Urinary bladder (tissue), 4 donors: Measurements from ENCODE around the gene ITPR2. TPM values are rescaled to one million over a fixed set of nuclear protein-coding genes. Genes with fewer than 3 reads are reported as not detected.
"Not testable (repeated sequence)": the region's sequence is repeated elsewhere in the genome, so short reads cannot be mapped to it uniquely, and the experiment has no call there.

Source experiments
- DNase-seq: peaks from one replicate; pipeline ENCODE4 v3.0.0-alpha.2; 2015; ENCODE audit errors: extremely low spot score
- H3K27ac ChIP-seq: one replicate; pipeline ENCODE4 v1.5.1; 2013; ENCODE audit warnings: low read depth, mild to moderate bottlenecking, moderate library complexity
- H3K36me3 ChIP-seq: one replicate; pipeline ENCODE4 v1.6.1; 2013; ENCODE audit warnings: mild to moderate bottlenecking, moderate library complexity; ENCODE audit not compliant: insufficient read depth
- H3K4me1 ChIP-seq: one replicate; pipeline ENCODE4 v1.6.1; 2013; ENCODE audit warnings: mild to moderate bottlenecking, moderate library complexity; ENCODE audit not compliant: insufficient read depth
- H3K4me3 ChIP-seq: one replicate; pipeline ENCODE4 v1.5.1; 2013; ENCODE audit warnings: low read depth, low read length
- WGBS: extraction: QIAGEN DNeasy Blood & Tissue Kit; methylation state at CpG from one replicate; pipeline ENCODE4 v1.1.7; 2013; 5-methylcytosine and 5-hydroxymethylcytosine counted together
- polyA plus RNA-seq: library from polyadenylated mRNA; stranded (reverse); fragments of 200-250 nt; gene quantifications from one replicate; pipeline ENCODE4 v1.2.3, GENCODE V29; 2013
- total RNA-seq: library from RNA; depleted of rRNA; stranded (reverse); fragments of >200 nt; gene quantifications from one replicate; pipeline ENCODE4 v1.2.3, GENCODE V29; 2014
- donor health status: healthy with polysubstance abuse.
- donor health status: healthy.

ITPR2 gene
- total and polyA plus RNA-seq, 2 donors: 5.6 to 48.2 TPM

DNA sequence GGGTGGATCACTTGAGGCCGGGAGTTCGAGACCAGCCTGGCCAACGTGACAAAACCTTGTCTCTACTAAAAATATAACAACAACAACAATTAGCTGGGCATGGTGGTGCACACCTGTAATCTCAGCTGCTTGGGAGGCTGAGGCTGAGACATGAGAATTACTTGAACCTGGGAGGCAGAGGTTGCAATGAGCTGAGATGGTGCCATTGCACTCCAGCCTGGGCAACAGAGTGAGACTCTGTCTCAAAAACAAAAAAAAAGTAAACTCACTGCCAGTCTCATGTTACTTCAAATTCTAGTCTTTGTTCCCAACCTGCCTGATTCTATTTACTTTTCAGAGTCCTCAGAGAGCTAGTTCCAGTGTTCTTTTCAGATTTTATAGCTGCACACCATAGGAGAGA lies 29.8 kb upstream of the ITPR2 start:
- not testable (repeated sequence) for DNase-seq, H3K36me3 ChIP-seq, H3K4me1 ChIP-seq, H3K27ac ChIP-seq, H3K4me3 ChIP-seq
- WGBS: 97% methylated on average over 3 of the region's 3 CpGs

DNA sequence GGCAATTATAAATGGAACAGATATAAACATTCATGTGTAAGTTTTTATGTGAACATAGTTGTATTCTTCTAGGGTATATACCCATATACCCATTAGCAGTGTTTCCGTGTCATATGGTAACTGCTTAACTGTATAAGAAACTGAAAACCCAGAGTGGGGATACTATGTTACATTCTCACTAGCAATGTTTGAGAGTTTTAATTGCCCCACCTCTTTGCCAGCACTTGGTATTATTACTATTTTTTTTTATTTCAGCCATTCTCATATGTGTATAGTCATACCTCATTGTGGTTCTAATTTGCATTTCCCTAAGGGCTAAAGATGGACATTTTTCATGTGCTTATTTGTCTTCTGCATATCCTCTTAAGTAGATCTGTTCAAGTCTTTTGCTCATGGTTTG lies 28.7 kb upstream of the ITPR2 start:
- Histone ChIP-seq H3K36me3 (no peaks in the 10 kb centered on the region), H3K4me1 (no peaks in the 10 kb centered on the region), H3K4me3 (no peak overlapping the region), H3K27ac (no peak overlapping the region)
- 99% methylated on average over 1 of the region's 1 CpG for WGBS
- no peak for DNase-seq

DNA sequence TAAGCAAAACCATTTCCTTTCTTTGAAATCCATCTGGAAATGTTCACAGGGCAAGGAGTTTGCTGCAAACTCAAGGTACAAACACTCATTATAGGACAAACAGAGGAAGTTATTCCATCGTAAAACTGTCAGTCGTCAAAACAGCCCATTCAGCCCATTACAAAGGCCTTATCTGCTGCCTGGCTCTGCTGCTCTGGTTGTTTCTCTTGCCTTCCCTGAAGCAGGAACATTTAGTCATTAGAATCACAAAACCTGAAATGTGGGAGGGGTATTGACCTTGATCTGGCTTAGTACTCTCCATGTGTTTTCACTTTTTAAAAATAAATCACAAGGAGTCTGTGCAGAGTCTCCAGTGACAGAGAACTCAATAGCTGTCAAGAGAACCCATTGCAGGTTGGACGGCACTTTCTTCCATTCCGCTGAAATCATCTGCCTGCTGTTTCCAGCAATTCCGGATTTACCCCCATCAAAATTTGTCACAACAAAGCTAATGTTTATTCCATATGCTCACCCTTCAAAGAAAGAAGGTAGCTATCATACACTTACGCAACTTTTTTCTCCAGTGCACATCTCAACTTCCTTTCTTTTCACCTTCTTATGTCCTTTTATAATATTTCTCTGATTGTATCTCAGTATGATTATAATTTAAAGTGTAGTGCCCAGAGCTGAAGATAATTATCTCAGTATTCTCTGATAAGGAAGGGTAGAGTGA lies 24.6 kb upstream of the ITPR2 start:
- H3K4me1 ChIP-seq: no peaks in the 10 kb centered on the region
- no peak overlapping the region for H3K4me3 ChIP-seq
- no peak overlapping the region for H3K27ac ChIP-seq
- WGBS: 46% methylated on average over 6 of the region's 6 CpGs
- no peak for DNase-seq
- H3K36me3 ChIP-seq: no peaks in the 10 kb centered on the region

DNA sequence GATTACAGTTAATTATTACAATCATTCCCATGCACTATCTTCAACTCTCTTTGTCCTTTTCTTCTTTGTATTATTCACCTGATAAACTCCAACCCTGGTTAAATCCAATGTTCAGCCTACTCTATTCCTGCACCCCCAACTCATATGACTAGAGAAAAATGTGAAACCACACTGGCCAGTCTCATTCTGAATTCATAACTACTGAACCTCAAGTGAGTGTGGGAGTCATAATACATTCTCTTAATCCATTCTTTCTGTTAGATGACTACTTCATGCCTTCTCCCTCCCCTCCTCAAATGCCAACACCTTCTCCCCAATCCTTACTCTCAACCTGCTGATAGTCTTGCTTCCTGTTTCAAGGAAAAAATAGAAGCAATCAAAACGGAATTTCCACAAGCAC lies 22.3 kb upstream of the ITPR2 start:
- H3K4me3 ChIP-seq: no peak overlapping the region
- WGBS: 63% methylated on average over 1 of the region's 1 CpG
- H3K36me3 ChIP-seq: no peaks in the 10 kb centered on the region
- no peak for DNase-seq
- no peak overlapping the region for H3K27ac ChIP-seq
- no peaks in the 10 kb centered on the region for H3K4me1 ChIP-seq

DNA sequence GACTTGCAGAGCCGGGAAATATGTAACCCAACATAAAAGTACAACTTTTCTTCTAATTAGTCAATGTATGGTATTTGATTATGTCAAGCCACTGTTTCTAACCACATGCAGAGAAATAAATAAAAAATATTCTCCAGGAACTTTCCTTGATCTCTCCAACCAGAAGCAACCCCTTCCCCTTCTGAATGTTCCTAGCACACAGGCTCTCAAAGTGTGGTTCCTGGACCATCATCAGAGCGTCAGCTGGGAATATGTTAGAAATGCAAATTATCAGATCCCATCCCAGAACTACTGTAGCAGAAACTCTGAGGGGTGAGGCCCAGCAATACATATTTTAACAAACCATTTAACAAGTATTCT lies 21.0 kb upstream of the ITPR2 start:
- no peaks in the 10 kb centered on the region for H3K36me3 ChIP-seq
- no peak overlapping the region for H3K4me3 ChIP-seq
- H3K27ac ChIP-seq: no peak overlapping the region
- no peaks in the 10 kb centered on the region for H3K4me1 ChIP-seq
- no peak for DNase-seq
- WGBS: 24% methylated on average over 2 of the region's 2 CpGs

DNA sequence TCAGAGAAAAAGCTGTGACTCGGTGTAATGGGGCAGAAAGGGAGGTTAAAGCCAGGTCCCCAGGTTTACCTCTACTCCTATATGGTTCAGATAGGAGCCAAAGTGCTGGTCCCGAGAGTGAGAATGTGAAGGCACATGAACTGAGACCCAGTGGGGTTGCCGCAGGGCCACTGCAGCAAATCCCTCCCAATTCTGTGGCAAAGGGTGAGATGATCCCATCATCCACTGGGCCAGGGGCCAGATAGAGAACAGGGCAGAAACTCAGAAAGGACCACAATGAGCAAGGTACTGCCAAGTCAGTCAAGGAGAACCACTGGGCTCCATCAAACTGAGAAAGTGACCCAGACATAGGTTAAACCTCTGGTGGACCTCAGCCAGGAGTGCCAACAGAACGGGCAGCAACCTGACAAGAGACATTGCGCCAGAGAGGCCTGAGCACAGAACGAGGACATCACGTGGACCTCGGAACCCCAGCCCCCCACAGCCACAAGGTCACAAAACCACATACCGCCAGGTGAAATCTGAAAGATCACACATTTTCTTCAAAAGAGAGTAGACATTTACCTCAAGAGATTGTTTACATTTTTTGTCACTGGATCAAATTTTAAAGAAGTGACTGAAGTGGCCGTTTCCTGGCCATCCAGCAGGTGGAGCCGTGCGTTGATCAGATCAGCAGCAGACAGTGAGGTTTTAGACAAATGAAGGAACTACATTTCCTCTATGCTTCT lies 20.5 kb upstream of the ITPR2 start:
- 49% methylated on average over 12 of the region's 12 CpGs for WGBS
- no peaks in the 10 kb centered on the region for H3K36me3 ChIP-seq
- H3K4me3 ChIP-seq: no peak overlapping the region
- DNase-seq: no peak
- H3K4me1 ChIP-seq: no peaks in the 10 kb centered on the region
- no peak overlapping the region for H3K27ac ChIP-seq

DNA sequence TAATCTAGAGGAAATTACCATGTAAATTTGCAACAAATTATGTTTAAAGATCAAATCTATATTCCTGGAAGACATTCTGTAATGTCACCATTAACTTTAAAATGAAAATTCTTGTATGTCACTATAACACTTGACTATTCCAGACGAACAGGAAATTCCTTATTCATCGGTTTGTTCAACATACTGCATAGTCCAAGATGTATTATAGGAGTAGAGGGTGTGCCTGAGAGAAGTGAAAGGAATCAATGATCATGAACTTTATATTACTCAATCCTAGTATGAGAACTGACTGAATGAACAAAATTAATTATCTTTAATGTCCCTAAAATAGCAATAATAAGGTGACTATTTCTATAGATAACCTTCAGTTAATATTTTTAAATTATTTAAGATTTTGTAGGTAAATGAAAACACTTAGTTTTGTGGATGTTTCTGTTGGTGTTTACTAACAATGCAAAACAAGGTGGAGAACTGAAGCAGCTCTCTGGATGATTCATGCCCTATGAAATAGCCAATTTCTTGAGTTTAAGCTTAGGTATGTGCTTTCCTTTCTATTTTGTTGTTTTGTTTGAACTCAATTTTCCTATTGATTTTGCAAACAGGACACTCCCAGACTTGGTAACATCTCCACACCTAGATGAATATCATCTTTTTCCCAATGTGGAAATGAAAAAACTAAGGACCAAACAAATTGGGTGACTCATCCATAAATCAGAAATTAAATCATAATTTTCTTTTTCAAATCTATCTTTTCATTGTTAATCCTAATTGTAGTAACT lies 18.2 kb upstream of the ITPR2 start:
- WGBS: 27% methylated on average over 2 of the region's 2 CpGs
- Histone ChIP-seq H3K4me1 (no peaks in the 10 kb centered on the region), H3K27ac (no peak overlapping the region), H3K36me3 (no peaks in the 10 kb centered on the region), H3K4me3 (no peak overlapping the region)
- no peak for DNase-seq

DNA sequence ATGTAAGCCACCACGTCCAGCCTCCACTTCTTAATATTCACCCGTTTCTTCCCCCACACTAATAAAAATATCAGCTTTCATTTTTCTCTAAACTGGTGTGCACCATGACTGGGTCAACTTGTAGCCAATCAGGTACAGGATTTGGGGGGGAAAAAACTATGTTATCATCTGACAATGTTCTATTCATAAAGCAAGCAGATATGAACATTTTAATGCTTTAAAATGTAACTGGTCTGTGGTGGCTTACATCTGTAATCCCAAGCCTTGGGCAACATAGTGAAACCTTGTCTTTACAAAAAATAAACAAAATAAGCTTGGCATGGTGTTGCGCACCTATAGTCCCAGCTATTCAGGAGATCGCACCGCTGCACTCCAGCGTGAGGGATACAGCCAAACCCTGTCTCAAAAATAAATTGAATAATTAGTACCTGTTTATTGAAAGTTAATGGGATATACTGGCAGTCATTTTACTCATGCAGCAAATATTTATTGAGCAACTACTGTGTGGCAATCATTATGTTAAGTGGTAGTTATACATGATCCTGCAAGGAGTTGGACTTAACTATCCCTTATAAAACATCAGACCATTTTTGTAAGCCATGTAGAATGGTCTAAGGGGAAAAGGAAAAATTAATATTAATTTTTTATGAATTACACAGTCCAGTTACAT lies 15.3 kb upstream of the ITPR2 start:
- Histone ChIP-seq H3K27ac (no peak overlapping the region), H3K4me3 (no peak overlapping the region), H3K4me1 (no peaks in the 10 kb centered on the region), H3K36me3 (no peaks in the 10 kb centered on the region)
- no peak for DNase-seq
- 85% methylated on average over 6 of the region's 6 CpGs for WGBS

DNA sequence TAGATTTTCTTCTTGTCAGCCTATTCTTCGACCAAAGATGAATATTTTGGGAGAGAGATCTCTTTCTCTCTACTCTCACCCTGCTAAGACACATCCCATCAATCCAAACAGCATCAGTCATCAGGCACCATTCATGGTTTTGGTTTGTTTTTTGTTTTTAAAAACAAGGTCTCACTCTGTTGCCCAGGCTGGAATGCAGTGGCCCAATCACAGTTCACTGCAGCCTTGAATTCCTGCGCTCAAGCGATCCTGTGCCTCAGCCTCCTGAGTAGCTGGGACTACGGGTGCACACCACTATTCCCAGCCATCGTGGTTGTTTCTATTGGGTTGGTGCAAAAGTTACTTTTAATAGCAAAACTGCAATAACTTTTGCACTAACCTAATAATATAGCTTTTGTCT lies 14.4 kb upstream of the ITPR2 start:
- Histone ChIP-seq H3K4me3 (no peak overlapping the region), H3K36me3 (no peaks in the 10 kb centered on the region), H3K27ac (no peak overlapping the region), H3K4me1 (no peaks in the 10 kb centered on the region)
- no peak for DNase-seq
- 98% methylated on average over 5 of the region's 5 CpGs for WGBS

DNA sequence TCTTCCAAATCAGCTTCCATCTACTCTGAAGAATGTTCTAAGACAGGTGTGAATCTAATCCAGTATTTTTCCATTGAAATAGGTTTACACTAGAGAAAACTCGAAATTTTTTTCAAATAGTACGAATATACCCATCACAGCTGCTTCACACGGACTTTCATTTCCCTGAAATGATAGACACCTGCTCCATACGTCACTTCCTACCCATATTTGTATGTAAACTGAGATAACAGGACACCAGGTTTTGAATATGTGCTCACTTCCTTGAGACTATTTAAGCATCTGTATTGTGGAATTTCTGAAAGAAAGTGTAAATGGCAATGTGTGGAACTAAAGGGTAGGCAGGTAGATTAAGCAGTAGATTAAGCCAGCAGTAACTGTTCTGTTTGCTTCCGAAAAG lies 13.4 kb upstream of the ITPR2 start:
- 74% methylated on average over 5 of the region's 5 CpGs for WGBS
- H3K4me3 ChIP-seq: no peak overlapping the region
- H3K4me1 ChIP-seq: no peaks in the 10 kb centered on the region
- no peaks in the 10 kb centered on the region for H3K36me3 ChIP-seq
- no peak overlapping the region for H3K27ac ChIP-seq
- DNase-seq: no peak

DNA sequence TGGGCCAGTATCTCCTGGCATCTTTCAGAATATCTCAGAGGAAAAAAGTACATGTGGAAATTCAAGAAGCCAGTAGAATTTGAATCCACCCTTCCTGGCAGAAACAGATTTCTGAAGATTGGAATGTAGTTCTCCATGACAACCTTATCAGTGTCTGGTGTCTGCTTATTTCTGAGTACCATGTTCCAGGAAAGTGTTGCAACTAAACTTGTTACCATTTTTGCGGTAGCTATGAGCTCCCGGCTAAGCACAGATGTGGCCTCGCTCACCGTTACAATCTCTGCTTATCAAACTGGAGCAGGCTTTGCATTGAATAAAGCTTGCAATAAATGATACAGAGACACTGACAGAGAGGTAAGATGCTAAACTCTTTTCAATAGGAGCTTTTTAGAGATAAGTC lies 13.0 kb upstream of the ITPR2 start:
- no peak for DNase-seq
- no peaks in the 10 kb centered on the region for H3K4me1 ChIP-seq
- H3K4me3 ChIP-seq: no peak overlapping the region
- WGBS: 10% methylated on average over 4 of the region's 4 CpGs
- no peak overlapping the region for H3K27ac ChIP-seq
- H3K36me3 ChIP-seq: no peaks in the 10 kb centered on the region

DNA sequence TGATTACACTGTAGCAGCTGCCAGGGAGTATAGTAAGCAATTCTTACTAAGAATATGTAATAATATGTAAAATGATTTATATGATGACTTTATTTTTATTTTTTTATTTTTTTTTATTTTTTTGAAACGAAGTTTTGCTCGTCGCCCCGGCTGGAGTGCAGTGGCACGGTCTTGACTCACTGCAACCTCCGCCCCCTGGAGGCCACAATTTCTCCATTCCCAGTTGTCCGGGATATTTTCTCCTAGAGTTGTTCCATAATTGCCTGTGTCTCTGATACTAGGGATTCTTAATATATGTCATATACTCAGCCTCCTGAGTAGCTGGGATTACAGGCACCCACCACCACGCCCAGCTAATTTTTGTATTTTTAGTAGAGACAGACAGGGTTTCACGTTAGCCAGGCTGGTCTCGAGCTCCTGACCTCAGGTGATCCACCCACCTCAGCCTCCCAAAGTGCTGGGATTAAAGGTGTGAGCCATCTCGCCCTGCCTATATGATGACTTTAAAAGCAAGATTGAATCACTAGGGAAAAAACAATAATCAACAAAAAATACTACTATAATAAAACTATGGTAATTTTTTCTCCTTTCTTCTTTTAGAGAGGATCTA lies 12.2 kb upstream of the ITPR2 start:
- WGBS: 47% methylated on average over 11 of the region's 11 CpGs
- no peaks in the 10 kb centered on the region for H3K4me1 ChIP-seq
- H3K27ac ChIP-seq: no peak overlapping the region
- H3K36me3 ChIP-seq: no peaks in the 10 kb centered on the region
- H3K4me3 ChIP-seq: no peak overlapping the region
- DNase-seq: no peak

DNA sequence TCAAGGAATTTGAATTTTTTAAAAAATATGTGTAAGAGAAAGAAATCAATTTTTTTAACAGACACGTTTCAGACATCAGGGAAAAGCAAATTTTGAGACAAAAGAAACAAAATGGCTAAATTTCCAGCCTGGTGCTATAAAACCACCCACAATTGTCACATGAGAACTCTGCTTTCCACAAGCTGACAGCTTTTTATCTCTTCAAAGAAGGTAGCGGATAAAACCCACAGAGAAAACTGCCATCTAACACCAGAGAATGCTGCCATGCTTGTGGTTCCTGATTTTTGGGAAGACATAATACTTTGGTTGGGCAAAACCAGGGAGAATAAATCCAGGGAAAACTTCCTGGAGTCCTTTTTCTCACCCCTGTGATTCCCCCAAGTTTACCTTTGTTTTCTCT lies 10.3 kb upstream of the ITPR2 start:
- Histone ChIP-seq H3K27ac (no peak overlapping the region), H3K4me3 (no peak overlapping the region), H3K36me3 (no peaks in the 10 kb centered on the region), H3K4me1 (no peaks in the 10 kb centered on the region)
- 94% methylated on average over 2 of the region's 2 CpGs for WGBS
- DNase-seq: no peak
